ENCODE measurements around the gene AMER1. TPM values are rescaled to one million over a fixed set of nuclear protein-coding genes. Genes with fewer than 3 reads are reported as not detected.
"Not testable (repeated sequence)": the region's sequence is repeated elsewhere in the genome, so short reads cannot be mapped to it uniquely, and the experiment has no call there.

The AMER1 gene
- 4.4 TPM for total RNA-seq
- long read RNA-seq, partial matches to known transcripts, result 0 of 1 reads
- long read RNA-seq, other reads (novel, unspliced or antisense), result 1 of 1 reads

GRCh38 chrX:64205441-64205734 is at the start of gene AMER1:
Gene AMER1 (minus strand): TSS chrX:64205708. CDS start chrX:64193286, 12,422 bp downstream.
- DNase-seq (no peak), ATAC-seq (ENCODE audit: poor library complexity) (peak; percentile 65)
- intact Hi-C loops (cut with DNase I), result loop anchor here (10.0 kb wide), 1 partner anchor 111 kb away; no protein-coding TSS in a partner anchor

GRCh38 chrX:64230123-64230970 is 24.8 kb upstream of the AMER1 start, which contains the start of gene ASB12:
Gene ASB12 (minus strand): TSS chrX:64230607. CDS start chrX:64225650, 4,957 bp downstream.
- intact Hi-C loops (cut with DNase I), result no loop called here
- no peak for DNase-seq
- ATAC-seq (ENCODE audit: poor library complexity), result peak; percentile 93

- DNase-seq (no peak), ATAC-seq (ENCODE audit: poor library complexity) (no peak)
- intact Hi-C loops (cut with DNase I), result no loop called here
Measured at GRCh38 chrX:64229154-64229553, 23.6 kb upstream of the AMER1 start.

GRCh38 chrX:64218023-64218422 is 12.5 kb upstream of the AMER1 start:
- ATAC-seq (ENCODE audit: poor library complexity) (no peak), DNase-seq (no peak)
- intact Hi-C loops (cut with DNase I), result no loop called here

GRCh38 chrX:64213989-64214388 is 8.5 kb upstream of the AMER1 start:
- not testable (repeated sequence) for DNase-seq

GRCh38 chrX:64206556-64207162 is 1.2 kb upstream of the AMER1 start:
- DNase-seq, result peak; percentile 67
- no peak for ATAC-seq (ENCODE audit: poor library complexity)
- intact Hi-C loops (cut with DNase I), result loop anchor here (10.0 kb wide), 1 partner anchor 112 kb away; no protein-coding TSS in a partner anchor

More at GRCh38 chrX:64213989-64214388, 8.5 kb upstream of the AMER1 start:
- ATAC-seq (ENCODE audit: poor library complexity); intact Hi-C loops (cut with DNase I): not testable (repeated sequence)

GRCh38 chrX:64205735-64206501 is 410 bp upstream of the AMER1 start:
- ATAC-seq (ENCODE audit: poor library complexity) (peak; percentile 94), DNase-seq (peak; percentile 95)
- intact Hi-C loops (cut with DNase I), result loop anchor here (10.0 kb wide), 1 partner anchor 111 kb away; no protein-coding TSS in a partner anchor

- ATAC-seq (ENCODE audit: poor library complexity) (peak; percentile 30), DNase-seq (peak; percentile 51)
- intact Hi-C loops (cut with DNase I), result loop anchor here (10.0 kb wide), 1 partner anchor 110 kb away; no protein-coding TSS in a partner anchor
Measured at GRCh38 chrX:64204701-64205440, 637 bp downstream of the AMER1 start.

- peak; percentile 49 for DNase-seq
- ATAC-seq (ENCODE audit: poor library complexity), result peak; percentile 1
- intact Hi-C loops (cut with DNase I), result loop anchor here (10.0 kb wide), 1 partner anchor 109 kb away; no protein-coding TSS in a partner anchor
Measured at GRCh38 chrX:64204252-64204651, 1.3 kb downstream of the AMER1 start.

- intact Hi-C loops (cut with DNase I), result loop anchor here (10.0 kb wide), 1 partner anchor 108 kb away; no protein-coding TSS in a partner anchor
- ATAC-seq (ENCODE audit: poor library complexity) (no peak), DNase-seq (no peak)
Measured at GRCh38 chrX:64202808-64203325, 2.6 kb downstream of the AMER1 start.

- intact Hi-C loops (cut with DNase I), result no loop called here
- no peak for DNase-seq
- no peak for ATAC-seq (ENCODE audit: poor library complexity)
Measured at GRCh38 chrX:64198036-64198435, 7.5 kb downstream of the AMER1 start.

GRCh38 chrX:64196606-64197005 is 8.9 kb downstream of the AMER1 start:
- intact Hi-C loops (cut with DNase I), result no loop called here
- no peak for ATAC-seq (ENCODE audit: poor library complexity)
- no peak for DNase-seq

- no peak for ATAC-seq (ENCODE audit: poor library complexity)
- DNase-seq, result no peak
- intact Hi-C loops (cut with DNase I), result no loop called here
Measured at GRCh38 chrX:64195862-64196261, 9.6 kb downstream of the AMER1 start.

- ATAC-seq (ENCODE audit: poor library complexity) (peak; percentile 69), DNase-seq (peak; percentile 41)
- intact Hi-C loops (cut with DNase I), result no loop called here
Measured at GRCh38 chrX:64192673-64193072, 12.8 kb downstream of the AMER1 start.

GRCh38 chrX:64192040-64192439 is 13.5 kb downstream of the AMER1 start:
- intact Hi-C loops (cut with DNase I), result no loop called here
- ATAC-seq (ENCODE audit: poor library complexity) (no peak), DNase-seq (no peak)

GRCh38 chrX:64191281-64192010 is 14.1 kb downstream of the AMER1 start:
- intact Hi-C loops (cut with DNase I), result no loop called here
- DNase-seq (no peak), ATAC-seq (ENCODE audit: poor library complexity) (no peak)

GRCh38 chrX:64190136-64190740 is 15.3 kb downstream of the AMER1 start:
- intact Hi-C loops (cut with DNase I), result no loop called here
- DNase-seq, result no peak
- no peak for ATAC-seq (ENCODE audit: poor library complexity)
